Left ventricle myocardium superior (tissue), 1 donor: ENCODE data around the gene RNF212. TPM values are rescaled to one million over a fixed set of nuclear protein-coding genes. Genes with fewer than 3 reads are reported as not detected.
A peak's percentile ranks its signal among the peaks of the same experiment; 100 is the strongest.
"Not testable (repeated sequence)": the region's sequence is repeated elsewhere in the genome, so short reads cannot be mapped to it uniquely, and the experiment has no call there.

Source experiments
- ATAC-seq: fragments of 200-7000 bp; cut with Tn5 transposase; one replicate; pipeline ENCODE4 v1.9.1; 2020; ENCODE audit warnings: mild to moderate bottlenecking, moderate library complexity
- DNase-seq: peaks from one replicate; pipeline ENCODE4 v3.0.0-alpha.2; 2020
- intact Hi-C: fragments of 100-400 bp; cut with micrococcal nuclease; formaldehyde crosslinking; loops from one replicate; pipeline ENCODE4 v1.11.0; 2022
- total RNA-seq: library from RNA; stranded (reverse); fragmentation: NEBNext Ultra II Directional; extraction: Animal tissue kit (Norgen Biotek cat#: 25700); gene quantifications from one replicate; pipeline ENCODE4 v1.2.1, GENCODE V29; 2021
- donor health status: DM: no; HTN: yes; CAD: no; lungs with severe emphysema.

The RNF212 gene
- total RNA-seq, 1 donor from 2014 or later = 0.62 TPM

DNA sequence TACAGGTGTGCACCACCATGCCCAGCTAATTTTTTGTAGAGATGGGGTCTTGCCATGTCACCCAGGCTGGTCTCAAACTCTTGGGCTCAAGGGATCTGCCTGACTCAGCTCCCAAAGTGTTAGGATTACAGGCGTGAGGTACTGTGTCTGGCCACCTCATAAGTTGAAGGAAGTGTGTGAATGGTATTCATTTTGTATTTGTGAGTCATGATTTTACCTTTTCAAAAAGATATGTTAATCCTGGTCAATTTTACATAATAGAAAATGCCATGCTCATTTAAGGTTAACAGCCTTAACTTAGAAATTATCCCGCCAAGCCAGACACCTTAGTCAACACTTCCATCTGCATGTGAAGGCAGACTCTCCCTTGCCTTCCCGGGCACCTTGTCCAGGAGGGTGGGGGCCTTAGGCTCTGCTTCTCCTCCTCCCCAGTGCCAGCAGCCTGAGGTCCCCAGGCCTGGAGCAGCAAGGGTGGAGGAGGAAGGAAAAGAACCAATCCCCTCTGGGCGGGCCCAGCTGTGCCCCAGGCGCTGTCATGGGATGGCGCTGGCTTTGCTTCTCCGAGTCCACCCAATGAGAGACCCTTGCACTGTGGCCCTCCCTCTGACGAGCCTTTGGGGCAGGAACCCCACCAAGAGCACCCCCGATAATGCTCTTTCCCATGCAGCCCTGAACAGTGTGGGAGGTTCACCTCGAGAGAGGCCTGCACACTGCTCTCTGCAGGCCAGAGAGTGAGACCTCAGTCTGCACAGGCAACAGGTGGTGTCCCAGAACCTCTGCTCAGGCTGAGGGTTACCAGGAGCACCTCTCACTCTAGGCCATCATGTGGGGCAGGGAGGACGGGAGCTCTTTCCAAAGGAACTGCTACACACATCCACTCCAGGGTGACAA lies 37.3 kb downstream of the RNF212 start:
- intact Hi-C loops = no loop called here
- no peak for DNase-seq
- no peak for ATAC-seq

DNA sequence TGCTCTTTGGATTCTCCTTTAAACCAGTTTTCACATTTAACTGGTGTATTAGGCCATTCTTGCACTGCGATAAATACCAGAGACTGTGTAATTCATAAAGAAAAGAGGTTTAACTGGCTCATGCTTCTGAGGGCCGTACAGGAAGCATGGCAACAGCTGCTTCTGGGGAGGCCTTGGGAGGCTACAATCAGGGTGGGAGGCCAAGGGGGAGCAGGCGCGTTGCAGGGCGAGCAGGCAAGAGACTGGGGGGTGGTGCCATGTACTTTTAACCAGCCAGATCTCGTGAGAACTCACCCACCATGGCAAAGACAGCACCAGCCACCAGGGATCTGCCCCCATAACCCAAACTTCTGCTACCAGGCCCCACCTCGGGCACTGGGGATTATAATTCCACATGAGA lies 38.1 kb downstream of the RNF212 start:
- ATAC-seq (no peak), DNase-seq (no peak)
- intact Hi-C loops = no loop called here

DNA sequence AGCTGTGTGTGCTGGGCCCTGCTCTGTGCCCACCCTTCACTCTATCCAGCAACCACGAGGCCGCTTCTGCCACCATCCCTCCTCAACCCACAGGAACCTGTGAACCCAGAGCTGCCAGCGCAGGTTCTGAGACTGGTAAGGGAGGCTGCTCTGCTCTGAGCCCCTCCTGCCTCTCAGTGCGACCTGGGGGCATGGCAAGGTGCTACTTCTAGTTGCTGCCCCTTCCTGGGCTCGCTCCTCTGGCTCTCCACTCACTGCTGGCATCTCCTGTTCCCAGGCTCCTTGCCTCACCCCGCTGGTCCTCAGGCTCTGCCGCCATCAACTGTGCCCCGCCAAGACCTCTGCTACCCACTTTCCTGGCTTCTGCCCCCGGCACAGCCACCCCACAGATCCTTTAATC lies 39.3 kb downstream of the RNF212 start:
- no peak for ATAC-seq
- DNase-seq = no peak

DNA sequence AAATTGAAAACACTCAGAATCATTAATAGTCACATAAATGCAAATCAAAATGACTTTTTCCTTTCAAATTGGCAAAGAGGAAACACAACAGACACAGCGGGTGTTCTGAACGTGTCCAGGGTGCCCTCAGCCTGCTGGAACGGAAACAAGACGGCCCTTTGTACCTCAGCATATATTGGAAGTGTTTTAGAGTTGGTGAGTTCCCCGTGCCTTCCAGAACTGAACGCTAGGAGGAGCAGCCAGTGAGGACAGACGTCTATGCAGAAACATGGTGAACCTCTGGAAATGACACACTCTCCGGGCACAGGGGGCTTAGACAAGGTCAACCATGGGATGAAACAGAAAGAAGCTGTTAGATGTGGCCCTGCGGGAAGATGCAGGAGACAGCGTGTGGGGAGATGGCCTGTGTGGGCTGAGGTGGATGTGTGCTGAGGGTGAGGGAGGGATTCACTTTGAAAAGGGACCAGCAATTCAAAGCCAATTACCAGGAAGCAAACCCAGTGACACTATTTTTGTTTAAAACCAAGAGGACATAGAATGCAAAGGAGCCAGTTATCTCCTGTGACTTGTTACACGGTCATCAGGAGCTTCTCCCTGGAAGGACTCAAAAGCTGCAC lies 40.4 kb downstream of the RNF212 start:
- ATAC-seq (peak; percentile 63), DNase-seq (no peak)
- intact Hi-C loops = no loop called here

More for the DNA sequence above, 39.3 kb downstream of the RNF212 start:
- intact Hi-C loops = no loop called here

DNA sequence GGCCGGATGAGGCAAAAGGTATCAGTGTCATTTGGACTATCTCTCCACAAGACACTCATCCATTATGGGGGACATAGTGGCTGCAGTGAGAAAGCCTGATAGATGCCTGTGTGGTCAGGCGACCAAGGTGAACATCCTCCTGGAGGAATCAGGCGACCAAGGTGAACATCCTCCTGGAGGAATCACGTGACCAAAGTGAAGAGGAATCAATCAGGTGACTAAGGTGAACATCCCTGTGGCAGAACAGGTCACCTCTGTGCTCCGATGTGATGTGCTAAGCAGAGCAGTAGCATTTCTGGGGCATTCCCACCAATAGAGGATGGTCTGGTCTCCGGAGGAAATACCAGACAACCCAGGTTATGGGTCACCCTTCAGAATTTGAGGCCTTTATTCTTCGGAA lies 44.0 kb downstream of the RNF212 start:
- DNase-seq (no peak), ATAC-seq (no peak)
- intact Hi-C loops = no loop called here

DNA sequence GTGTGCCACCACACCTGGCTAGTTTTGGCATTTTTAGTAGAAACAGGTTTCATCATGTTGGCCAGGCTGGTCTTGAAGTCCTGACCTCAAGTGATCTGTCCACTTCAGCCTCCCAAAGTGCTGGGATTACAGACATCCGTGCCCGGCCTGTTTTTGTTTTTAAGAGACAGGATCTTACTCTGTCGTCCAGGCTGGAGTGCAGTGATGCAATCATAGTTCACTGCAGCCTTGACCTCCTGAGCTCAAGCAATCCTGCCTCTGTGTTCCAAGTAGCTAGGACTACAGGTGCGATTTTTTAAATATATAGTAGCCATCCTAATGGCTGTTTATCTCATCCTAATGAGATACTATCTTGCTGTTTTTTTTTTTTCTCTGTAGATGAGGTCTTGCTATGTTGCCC lies 47.6 kb downstream of the RNF212 start:
- no peak for DNase-seq
- ATAC-seq = no peak
- intact Hi-C loops = no loop called here

DNA sequence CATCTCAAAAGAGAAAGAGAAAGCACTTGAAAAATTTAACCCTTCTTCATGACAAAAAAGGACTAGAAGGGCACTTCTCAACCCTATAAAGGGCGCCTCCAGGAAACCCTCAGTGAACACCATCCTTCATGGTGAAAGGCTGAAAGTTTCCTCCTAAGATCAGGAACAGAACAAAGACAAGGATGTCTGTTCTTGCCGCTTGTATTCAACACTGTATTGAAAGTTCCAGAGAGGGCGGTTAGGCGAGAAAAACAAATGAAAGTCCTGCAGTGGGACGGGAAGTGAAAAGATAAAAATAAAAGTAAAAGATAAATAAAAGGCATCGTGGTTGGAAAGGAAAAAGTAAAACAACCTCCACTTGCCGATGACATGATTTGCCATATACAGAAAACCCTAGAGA lies 50.9 kb downstream of the RNF212 start:
- DNase-seq (no peak), ATAC-seq (no peak)
- intact Hi-C loops = no loop called here

DNA sequence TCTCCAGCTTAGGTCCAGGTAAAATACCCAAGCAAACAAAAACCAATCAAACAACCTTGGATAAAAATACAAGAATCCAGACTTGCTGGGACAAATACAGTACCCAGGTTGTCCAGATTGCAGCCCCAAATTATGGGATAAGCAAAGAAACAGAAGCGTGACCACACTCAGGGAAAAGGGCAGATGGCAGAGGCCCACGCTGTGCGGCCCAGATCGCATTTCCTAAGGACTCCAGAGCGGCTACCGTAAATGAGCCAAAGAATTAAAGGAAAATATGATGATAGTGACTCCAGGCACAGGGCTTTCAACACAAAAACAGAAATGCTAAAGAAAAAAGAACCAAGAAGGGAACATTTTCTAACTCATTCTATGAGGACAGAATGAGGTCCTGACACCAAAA lies 51.6 kb downstream of the RNF212 start:
- intact Hi-C loops = no loop called here
- DNase-seq (no peak), ATAC-seq (no peak)

DNA sequence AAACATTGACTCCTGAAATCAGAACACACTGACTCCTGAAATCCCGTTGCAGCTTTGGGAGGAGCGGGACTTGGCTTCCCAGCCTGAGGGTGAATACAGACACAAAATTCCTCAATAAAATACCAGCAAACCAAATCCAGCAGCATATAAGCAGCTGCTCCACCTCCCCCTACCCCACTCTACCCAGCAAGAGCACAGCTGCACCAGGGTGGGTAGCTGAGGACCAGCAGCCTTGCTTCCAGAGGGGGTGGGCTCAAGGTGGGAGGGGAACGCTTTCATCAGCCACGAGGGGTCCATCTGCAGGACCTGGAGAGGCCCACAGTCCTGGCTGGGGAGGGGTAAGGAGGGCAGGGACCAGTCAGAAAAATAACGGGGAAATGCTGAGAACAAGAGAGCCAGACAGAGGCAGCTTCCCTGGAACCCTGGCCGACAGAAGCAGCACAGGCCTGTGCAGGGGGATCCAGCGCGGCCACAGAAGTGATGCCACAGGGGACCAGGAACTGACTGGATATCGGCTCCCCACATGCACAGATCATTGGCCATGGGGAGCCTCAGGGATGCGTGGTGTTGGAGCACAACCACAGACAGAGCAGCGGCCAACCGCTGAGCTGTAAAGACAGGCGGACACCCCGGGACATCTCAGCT lies 52.2 kb downstream of the RNF212 start:
- DNase-seq (no peak), ATAC-seq (no peak)
- intact Hi-C loops = no loop called here

DNA sequence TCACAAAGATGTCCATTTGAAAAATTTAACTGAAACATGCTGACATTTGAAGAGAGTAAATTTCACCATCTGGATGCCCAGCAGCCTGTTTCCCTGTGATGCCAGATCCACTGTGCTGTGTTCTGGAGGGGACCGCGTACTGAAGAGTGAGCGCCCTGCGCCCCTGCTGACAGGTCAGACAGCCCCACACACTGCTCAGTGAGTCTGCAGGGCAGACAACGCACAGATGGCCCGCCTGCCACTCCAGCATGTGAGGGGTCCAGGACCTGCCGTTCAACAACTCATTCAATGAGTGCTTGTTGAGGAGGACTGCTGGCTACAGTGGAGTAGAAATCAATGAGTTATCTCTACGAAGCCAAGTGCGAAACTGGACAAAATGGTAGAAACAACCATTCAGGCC lies 52.7 kb downstream of the RNF212 start:
- DNase-seq (no peak), ATAC-seq (no peak)
- intact Hi-C loops = no loop called here

DNA sequence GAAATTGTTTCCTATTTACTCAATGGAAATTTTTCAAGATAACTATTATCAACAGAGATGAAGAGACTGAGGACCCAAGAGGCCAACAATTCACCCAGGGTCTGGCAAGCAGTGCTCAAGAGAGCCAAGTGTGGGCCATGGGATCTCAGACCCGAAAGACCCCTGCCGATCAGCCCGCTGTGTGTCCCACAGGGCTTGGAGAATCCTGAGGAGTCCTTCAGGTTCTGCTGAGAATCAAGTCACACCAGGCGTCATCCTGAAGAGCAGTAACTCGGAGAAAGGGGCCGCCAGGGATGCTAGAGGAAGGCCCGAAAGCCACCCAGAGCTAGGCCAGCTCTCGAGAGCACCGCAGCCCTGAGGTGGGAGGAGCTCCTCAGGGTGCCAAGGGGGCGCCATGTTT lies 53.2 kb downstream of the RNF212 start:
- no peak for DNase-seq
- no peak for ATAC-seq
- intact Hi-C loops = no loop called here

DNA sequence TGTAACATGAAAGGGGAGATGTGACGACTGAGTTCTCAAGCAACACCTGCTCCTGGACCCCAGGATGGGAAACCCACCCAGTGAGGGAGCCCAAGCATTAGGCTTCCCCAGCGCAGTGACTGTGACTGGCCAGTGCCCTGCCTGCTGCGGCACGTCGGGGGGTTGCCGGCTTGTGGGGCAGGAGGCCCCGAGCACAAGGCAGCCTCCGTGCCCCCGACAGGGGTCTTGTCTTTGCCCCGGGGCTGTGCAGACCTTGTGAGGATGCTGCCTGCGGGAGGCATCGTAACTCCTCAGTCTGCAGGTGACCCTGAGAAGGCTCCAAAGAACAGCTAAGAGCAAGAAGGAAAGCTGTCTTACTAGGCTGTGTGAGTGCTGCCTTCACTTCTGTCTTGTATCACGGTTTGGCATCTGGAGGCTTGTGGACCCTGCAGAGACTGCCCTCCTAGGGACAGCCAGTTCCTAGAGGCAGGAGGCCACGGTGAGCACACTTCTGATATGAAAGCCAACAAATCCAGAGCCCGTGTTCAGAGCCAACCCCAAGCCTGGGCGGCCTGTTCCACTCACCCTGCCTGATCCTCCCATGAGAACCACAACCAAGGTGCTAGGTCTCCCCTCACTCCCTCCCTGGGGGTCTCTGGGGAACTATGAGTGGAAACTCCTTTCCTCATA lies 54.2 kb downstream of the RNF212 start:
- ATAC-seq (no peak), DNase-seq (no peak)
- intact Hi-C loops = no loop called here

DNA sequence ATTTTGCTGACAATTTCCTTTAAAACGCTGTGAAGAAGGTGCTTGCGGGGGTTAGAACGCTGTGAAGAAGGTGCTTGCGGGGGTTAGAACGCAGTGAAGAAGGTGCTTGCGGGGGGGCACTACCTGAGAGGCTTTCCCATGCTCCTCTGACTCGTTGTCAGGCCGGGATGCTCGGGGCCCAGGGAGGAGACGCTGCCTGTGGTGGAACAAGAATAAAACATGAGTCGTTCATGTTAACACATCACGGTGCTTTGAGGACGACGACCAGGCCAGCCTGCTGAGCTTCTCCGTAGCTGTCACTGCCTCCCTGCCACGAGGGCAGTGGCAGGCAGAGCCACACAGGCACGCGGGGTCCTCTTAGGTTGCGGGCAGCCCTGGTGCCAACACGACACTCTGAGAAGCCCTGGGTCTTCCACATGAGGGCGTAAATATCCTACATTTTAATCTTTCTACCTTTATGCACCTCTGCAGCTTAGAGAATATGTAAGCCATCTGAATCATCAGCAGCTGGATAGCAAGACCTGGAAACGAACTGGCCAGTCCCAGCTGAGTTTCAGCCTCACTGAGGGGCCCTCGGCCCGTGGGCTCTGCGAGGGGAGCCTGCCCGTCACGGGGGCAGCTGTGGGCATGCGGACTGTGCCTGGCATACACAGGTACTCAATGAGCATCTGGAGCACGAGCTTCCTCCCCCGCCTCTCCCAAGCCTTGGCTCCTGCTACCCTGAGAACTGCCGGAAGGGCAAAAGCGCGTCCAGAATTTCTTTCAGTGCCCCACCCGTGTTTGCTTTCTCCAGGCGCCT lies 55.0 kb downstream of the RNF212 start:
- ATAC-seq (peak; percentile 88), DNase-seq (peak; percentile 51)
- intact Hi-C loops = no loop called here

DNA sequence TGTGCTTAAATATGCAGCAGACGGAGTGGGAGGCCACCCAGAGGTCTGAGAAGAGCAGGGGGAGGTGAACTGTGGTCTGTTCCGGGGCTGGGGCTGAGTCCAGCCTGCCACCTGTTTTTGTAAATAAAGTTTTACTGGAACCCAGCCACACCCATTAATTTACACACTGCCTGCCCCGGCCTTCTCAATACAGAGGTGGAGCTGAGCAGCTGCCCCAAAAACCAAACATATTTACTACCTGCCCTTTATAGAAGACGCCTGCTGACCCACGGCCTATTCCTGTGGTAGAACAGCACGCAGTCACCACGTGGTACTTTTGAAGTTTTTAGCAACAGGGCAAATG lies 56.0 kb downstream of the RNF212 start:
- intact Hi-C loops = no loop called here
- ATAC-seq (no peak), DNase-seq (no peak)

DNA sequence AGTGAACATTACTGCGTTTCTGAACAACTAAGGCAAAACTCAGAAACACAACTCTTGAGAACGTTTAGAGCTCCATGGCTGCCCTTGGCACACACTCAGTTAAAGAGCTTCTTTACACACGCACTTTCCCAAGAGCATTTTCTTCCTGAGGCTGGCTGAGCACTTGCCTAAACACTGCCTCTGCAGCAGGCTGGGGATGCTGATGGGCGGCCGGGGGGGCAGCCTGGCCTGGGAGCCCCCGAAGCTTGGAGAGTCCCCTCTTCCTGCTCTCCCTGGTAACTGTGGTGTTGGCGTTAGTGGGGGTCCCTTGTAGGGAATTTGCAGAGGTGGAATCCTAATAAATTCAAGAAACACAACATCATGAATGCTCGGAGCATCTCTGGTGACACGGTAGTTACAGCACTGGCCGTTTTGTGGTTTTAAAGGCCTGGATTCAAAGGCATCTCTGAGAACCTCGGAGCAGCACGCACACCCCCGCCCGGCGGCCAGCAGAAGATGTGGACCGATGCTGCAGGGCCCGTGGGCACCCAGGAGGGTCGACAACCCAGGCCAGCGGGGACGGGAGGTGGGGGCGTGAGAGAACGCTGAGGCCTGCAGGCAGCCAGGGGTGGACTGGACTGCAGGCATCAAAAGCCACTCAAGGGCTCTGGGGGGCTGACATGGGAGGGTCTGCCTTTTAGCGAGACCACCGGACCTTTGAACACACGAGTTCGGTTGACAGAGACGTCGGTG lies 56.5 kb downstream of the RNF212 start:
- DNase-seq (no peak), ATAC-seq (no peak)
- intact Hi-C loops = no loop called here

DNA sequence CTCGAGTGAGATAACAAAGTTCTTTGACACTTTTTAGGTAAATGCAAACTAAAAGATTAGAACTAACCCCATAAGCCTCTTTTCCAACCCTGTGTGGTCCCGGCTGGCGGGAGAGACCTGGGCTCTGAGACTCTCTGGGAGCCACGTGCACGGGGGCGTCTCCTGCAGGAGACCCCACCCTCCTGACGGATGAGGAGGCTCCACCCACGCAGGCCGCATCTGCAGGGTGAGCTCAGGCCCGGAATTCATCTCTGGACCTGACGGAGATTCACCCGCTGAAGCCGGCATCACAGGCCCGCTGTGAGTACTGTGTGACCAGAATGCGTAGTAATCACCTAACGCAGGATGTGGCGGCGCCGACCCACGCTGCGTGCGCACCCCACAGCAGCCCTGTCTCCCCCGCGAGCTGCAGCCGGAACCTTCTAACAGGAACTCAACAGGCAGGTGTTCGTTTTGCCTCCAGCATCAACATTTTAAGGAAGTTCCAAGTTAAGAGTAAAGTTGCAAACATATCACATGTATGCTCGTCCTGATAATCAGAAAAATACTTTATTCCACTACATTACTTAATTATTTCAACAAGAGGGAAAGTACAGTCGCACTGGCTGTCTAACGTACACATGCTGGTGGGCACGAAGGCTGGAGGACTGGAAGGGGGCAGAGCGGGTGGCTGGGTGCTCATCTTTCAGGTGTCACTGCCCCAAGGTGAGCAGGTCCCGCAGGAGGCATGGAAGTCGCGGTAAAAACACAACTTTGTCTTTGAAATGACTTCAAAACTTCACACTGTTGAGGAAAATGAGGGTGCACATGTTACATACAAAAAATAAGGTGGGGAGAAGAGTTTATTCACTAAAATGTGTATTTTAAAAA lies 57.4 kb downstream of the RNF212 start:
- ATAC-seq (no peak), DNase-seq (peak; percentile 49)
- intact Hi-C loops = no loop called here

DNA sequence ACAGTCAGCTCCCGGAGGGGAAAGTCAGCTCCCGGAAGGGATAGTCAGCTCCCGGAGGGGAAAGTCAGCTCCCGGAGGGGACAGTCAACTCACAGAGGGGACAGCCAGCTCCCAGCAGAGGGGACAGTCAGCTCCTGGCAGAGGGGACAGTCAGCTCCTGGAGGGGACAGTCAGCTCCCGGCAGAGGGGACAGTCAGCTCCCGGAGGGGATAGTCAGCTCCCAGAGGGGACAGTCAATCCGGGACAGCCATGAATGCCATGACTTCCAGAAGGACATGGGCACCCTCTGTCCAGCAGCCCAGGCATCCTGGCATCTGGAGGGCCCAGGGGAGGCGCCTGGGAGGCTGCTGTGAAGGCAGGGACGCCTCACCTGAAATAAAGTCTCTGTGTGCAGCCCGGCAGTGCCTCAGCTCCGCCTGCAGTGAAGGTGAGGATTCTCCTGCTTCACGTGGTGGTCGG lies 58.1 kb downstream of the RNF212 start:
- intact Hi-C loops, ATAC-seq: not testable (repeated sequence)
- DNase-seq = peak; percentile 29
